GM10266 (cell line): ENCODE data around the gene DEPDC5.
"Not testable (repeated sequence)": the region's sequence is repeated elsewhere in the genome, so short reads cannot be mapped to it uniquely, and the experiment has no call there.

Experiments used
- DNase-seq: peaks from one replicate; pipeline ENCODE4 v3.0.0; 2012; ENCODE audit errors: extremely low spot score
- TF ChIP-seq, protein P1 (sequence below): IDR thresholded peaks from 2 replicates; pipeline ENCODE4 v1.5.1; 2012; ENCODE audit warnings: mild to moderate bottlenecking, low read depth; ENCODE audit not compliant: control insufficient read depth, insufficient read depth; ENCODE audit errors: missing control alignments

DEPDC5 gene

DNA sequence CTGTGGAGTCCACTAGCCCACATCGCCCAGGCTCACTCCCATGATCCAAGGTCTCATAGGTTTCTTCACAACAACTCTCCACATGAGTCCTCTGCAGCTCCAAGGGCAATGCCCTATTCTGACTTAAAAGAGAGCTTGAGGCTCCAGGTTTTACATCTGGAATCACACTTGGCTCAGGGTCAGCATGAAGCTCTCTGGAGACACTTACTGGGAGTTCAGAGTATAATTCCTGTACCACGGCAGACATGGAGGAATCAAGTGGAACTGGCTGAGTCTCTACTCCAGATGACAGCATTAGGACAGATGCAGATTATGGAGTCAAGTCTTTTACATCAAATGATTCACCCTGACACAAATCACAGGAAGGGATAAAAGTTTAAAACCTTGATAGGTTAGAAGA lies 15.3 kb upstream of the DEPDC5 start:
- TF ChIP-seq, protein P1, sequence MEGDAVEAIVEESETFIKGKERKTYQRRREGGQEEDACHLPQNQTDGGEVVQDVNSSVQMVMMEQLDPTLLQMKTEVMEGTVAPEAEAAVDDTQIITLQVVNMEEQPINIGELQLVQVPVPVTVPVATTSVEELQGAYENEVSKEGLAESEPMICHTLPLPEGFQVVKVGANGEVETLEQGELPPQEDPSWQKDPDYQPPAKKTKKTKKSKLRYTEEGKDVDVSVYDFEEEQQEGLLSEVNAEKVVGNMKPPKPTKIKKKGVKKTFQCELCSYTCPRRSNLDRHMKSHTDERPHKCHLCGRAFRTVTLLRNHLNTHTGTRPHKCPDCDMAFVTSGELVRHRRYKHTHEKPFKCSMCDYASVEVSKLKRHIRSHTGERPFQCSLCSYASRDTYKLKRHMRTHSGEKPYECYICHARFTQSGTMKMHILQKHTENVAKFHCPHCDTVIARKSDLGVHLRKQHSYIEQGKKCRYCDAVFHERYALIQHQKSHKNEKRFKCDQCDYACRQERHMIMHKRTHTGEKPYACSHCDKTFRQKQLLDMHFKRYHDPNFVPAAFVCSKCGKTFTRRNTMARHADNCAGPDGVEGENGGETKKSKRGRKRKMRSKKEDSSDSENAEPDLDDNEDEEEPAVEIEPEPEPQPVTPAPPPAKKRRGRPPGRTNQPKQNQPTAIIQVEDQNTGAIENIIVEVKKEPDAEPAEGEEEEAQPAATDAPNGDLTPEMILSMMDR: no peak
- no peak for DNase-seq

- DNase-seq: no peak
- TF ChIP-seq, protein P1: no peak
These were observed 14.0 kb upstream of the DEPDC5 start for GRCh38 chr22:31739795-31740201.

DNA sequence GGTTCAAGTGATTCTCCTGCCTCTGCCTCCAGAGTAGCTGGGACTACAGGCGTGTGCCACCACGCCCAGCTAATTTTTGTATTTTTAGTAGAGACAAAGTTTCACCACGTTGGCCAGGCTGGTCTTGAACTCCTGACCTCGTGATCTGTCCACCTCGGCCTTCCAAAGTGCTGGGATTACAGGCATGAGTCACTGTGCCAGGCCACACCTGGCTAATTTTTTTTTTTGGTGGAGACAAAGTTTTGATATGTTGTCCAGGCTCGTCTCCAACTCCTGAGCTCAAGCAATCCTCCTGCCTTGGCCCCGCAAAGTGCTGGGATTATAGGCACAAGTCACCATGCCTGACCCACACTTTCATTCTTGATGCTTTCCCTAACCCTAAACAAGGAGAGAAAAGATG lies 13.5 kb upstream of the DEPDC5 start:
- not testable (repeated sequence) for DNase-seq

DNA sequence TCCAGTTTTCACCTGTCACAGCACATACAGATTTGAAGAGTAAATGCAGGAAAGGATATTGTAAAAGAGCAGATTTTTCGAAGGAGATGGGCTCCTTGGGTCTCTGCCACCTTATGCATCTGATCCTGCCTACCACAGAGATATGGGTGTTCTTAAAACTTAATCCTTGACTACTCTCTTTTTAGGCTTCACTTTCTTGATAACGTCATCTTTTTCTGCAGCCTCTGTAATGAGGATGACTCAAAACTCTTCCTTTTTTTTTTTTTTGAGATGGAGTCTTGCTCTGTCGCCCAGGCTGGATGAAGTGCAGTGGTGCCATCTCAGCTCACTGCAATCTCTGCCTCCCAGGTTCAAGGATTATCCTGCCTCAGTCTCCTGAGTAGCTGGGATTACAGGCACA lies 11.7 kb upstream of the DEPDC5 start:
- TF ChIP-seq, protein P1: no peak
- DNase-seq: no peak

GRCh38 chr22:31742682-31743081 lies 11.1 kb upstream of the DEPDC5 start:
- TF ChIP-seq, protein P1: no peak
- DNase-seq: no peak

DNA sequence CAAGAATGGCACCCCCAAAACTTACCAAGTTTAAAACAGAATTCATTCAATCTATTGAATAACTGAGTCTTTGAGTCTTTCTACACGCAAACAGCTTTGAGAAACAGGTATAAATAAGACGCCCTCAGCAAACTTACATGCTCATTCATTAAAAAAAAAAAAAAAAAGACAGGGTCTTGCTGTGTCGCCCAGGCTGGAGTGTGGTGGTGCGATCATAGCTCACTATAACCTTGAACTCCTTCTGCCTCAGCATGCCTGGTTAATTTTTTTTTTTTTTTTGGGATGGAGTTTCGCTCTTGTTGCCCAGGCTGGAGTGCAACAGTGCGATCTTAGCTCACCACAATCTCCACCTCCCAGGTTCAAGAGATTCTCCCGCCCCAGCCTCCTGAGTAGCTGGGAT lies 9.9 kb upstream of the DEPDC5 start:
- no peak for DNase-seq
- TF ChIP-seq, protein P1: no peak

DNA sequence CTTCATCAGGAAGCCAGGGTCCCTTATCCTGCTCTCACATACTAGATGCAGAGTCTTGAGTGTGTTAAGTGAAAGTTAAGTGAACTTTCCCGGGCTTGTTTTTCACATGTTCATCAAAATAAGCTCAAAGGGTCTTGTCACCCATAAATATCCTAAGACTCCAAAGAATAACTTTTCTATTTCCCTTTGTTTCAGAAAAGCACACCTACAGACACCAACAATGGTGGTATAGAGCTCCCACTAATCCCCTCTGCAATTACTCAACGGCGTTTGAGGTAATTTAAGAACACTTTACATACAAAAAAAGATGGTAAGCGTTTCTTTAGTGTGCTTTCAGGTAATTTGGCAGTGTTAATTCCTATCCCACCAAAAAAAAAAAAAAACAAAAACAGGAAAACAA lies 6.4 kb upstream of the DEPDC5 start:
- TF ChIP-seq, protein P1: no peak
- DNase-seq: no peak

DNA sequence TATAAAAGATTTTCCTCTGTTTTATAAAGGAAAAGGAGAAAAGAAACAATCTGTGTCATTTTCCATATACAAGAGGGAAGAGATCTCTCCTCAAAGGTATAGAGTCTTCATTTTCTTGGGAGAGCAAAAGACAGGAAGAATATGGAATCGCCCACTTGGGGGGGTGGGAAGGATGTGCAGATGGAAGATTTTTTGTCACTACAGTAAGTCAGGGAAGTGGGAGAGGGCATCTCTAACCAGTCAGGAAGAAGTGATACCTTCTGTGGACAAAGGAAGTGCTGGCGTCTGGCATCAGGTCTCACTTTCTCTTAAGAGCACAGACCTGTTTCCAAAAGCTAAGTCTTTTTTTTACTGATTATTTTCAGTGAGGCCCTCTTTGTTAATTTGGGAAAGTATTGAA lies 5.3 kb upstream of the DEPDC5 start:
- no peak for DNase-seq
- TF ChIP-seq, protein P1: no peak
